Progenitor cell of endocrine pancreas (in vitro differentiated cells): Measurements from ENCODE around the gene ASB6. TPM values are rescaled to one million over a fixed set of nuclear protein-coding genes. Genes with fewer than 3 reads are reported as not detected.
A peak's percentile ranks its signal among the peaks of the same experiment; 100 is the strongest.

Source experiments
- DNase-seq: peaks from one replicate; pipeline ENCODE4 v3.0.0; 2021; ENCODE audit warnings: low spot score; ENCODE audit not compliant: unreplicated experiment
- H3K27ac Mint-ChIP-seq: 2 replicates; pipeline ENCODE4 v1.8.0; 2021; ENCODE audit warnings: mild to moderate bottlenecking, moderate library complexity, mixed read lengths
- H3K27me3 Mint-ChIP-seq: 2 replicates; pipeline ENCODE4 v1.8.0; 2021; ENCODE audit warnings: mixed read lengths
- H3K36me3 Mint-ChIP-seq: 2 replicates; pipeline ENCODE4 v1.8.0; 2022; ENCODE audit warnings: mixed read lengths; ENCODE audit not compliant: insufficient read depth
- H3K4me1 Mint-ChIP-seq: 2 replicates; pipeline ENCODE4 v1.8.0; 2021; ENCODE audit warnings: low read depth, mixed read lengths
- H3K4me3 Mint-ChIP-seq: 2 replicates; pipeline ENCODE4 v1.8.0; 2021; ENCODE audit warnings: low read depth, mild to moderate bottlenecking, moderate library complexity, mixed read lengths
- H3K9me3 Mint-ChIP-seq: 2 replicates; pipeline ENCODE4 v1.8.0; 2021; ENCODE audit warnings: low read depth, mixed read lengths
- total RNA-seq: library from RNA; stranded (reverse); gene quantifications from 2 replicates; pipeline ENCODE4 v1.2.1, GENCODE V29; 2021
- TF ChIP-seq, protein P1 (sequence below): fragments of 200-600 bp; sonication (generic); IDR thresholded peaks from one replicate; pipeline ENCODE4 v1.5.0; 2021; ENCODE audit warnings: antibody characterized with exemption, mild to moderate bottlenecking; ENCODE audit not compliant: unreplicated experiment

Gene ASB6
- total RNA-seq, 1 donor from 2014 or later = 19.7 TPM

DNA sequence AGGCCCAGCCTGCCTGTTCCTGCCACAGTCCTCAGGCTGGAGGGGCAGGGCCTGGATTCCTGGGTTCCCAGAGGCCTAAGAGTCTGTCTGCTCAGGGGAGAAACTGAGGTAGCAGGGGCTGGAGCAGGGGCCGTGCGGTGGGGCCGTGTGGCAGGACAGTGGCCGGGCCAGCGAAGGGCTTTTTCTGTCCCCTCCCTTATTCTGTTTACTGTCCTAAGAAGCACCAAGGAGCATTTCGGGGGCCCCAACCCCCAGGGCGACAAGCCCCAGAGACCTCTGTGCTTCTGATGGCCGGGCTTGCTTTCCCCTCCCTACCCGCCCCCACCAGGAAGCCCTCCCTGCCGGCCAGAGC is 6.8 kb upstream of the ASB6 start:
- Mint-ChIP-seq H3K36me3 (no peaks in the 10 kb centered on the region), H3K27ac (no peak overlapping the region), H3K27me3 (peaks cover 3% of the 10 kb centered on the region), H3K4me1 (peaks cover 6% of the 10 kb centered on the region), H3K4me3 (no peak overlapping the region), H3K9me3 (no peaks in the 10 kb centered on the region)
- no peak for DNase-seq
- TF ChIP-seq, protein P1, sequence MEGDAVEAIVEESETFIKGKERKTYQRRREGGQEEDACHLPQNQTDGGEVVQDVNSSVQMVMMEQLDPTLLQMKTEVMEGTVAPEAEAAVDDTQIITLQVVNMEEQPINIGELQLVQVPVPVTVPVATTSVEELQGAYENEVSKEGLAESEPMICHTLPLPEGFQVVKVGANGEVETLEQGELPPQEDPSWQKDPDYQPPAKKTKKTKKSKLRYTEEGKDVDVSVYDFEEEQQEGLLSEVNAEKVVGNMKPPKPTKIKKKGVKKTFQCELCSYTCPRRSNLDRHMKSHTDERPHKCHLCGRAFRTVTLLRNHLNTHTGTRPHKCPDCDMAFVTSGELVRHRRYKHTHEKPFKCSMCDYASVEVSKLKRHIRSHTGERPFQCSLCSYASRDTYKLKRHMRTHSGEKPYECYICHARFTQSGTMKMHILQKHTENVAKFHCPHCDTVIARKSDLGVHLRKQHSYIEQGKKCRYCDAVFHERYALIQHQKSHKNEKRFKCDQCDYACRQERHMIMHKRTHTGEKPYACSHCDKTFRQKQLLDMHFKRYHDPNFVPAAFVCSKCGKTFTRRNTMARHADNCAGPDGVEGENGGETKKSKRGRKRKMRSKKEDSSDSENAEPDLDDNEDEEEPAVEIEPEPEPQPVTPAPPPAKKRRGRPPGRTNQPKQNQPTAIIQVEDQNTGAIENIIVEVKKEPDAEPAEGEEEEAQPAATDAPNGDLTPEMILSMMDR = no peak

DNA sequence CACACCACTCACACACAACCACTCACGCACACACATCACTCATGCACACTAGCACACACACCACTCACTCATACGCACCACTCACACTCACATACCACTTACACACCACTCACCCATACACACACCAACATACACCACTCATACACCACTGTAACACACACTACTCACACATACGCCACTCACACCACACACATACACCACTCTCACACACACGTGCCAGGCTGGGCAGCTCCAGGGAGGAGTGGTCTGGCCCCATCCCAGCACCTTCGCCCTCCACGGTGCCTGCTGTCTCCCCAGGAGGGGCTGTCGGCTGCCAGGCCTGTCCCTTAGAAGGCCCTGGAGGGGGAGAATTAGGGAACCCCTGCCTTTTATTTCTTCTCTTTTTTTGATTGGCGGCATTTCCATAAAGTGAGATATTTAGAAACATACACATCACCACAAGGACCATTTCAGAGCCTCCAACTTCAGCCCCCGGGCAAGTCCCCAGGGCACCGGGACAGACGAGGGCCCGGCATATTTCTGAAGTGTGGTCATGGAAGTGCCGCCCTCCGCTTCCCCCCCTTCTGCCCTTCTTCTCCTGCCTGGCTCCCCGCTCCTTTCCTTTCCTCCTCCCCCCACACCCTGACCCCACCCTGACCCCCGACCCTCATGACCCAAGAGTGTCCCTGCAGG is 6.3 kb upstream of the ASB6 start:
- Mint-ChIP-seq H3K36me3 (no peaks in the 10 kb centered on the region), H3K9me3 (no peaks in the 10 kb centered on the region), H3K27me3 (peaks cover 3% of the 10 kb centered on the region), H3K4me1 (peaks cover 4% of the 10 kb centered on the region), H3K4me3 (no peak overlapping the region), H3K27ac (peak overlapping the region; percentile 10)
- TF ChIP-seq, protein P1 = no peak
- no peak for DNase-seq

DNA sequence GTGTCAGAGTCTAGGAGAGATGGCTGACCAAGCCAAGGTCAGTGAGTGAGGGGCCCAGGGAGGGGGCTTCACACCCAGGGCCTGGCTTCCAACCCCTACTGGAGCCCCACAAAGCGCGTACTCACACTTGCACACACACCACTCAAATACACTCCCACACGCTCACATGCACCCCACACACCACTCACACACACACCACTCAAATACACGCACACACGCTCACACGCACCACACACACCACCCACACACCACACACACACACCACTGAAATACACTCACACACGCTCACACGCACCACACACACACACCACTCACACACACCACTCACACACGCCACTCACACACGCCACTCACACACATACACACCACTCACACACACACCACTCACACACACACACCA is 5.7 kb upstream of the ASB6 start:
- no peaks in the 10 kb centered on the region for H3K36me3 Mint-ChIP-seq

DNA sequence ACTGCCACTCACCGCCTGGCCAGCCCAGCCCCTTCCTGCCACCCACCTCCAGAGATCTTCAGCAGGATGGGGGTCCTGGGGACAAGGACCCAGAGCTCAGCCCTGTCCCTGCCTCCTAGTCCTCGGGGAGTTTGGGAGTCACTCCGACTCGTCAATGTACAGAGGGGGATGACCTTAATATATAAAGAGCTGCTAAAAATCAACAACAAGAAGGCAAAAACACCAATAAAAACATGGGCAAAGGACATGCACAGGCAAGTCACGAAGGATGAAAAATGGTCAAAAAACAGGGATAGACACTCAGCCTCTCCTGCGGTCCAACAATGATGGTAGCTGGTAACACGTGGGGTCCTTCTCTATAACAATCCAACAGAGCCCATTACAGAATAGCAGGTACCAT is 4.7 kb upstream of the ASB6 start:
- H3K4me3 Mint-ChIP-seq = no peak overlapping the region
- no peak for DNase-seq
- H3K9me3 Mint-ChIP-seq = no peaks in the 10 kb centered on the region
- no peak overlapping the region for H3K27ac Mint-ChIP-seq
- H3K4me1 Mint-ChIP-seq = peaks cover 6% of the 10 kb centered on the region
- H3K27me3 Mint-ChIP-seq = peaks cover 3% of the 10 kb centered on the region
- no peaks in the 10 kb centered on the region for H3K36me3 Mint-ChIP-seq
- TF ChIP-seq, protein P1 = no peak

More for the DNA sequence above, 5.7 kb upstream of the ASB6 start:
- TF ChIP-seq, protein P1 = no peak
- Mint-ChIP-seq H3K9me3 (no peaks in the 10 kb centered on the region), H3K27me3 (peaks cover 3% of the 10 kb centered on the region), H3K4me3 (no peak overlapping the region), H3K4me1 (peaks cover 4% of the 10 kb centered on the region), H3K27ac (peak overlapping the region; percentile 10)
- no peak for DNase-seq

DNA sequence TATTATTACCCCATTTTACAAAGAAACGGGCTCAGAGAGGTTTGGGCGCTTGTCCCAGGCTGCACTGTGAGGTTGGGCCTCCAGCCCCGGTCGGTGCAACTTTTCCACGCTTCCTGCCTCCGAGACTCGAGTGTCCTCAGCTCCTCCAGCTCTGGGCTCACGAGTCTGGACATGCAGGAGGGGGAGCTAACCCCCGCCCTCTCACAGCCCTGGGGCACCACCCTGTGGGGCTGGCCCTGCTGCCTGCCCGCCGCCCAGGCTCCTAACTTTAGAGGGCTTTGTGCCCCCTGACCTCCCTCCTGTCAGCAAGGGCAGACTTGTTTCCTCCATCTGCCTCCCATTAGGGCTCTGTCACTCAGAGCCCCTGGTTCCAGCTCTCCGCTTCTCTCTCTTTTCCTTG is 4.3 kb upstream of the ASB6 start:
- H3K9me3 Mint-ChIP-seq = no peaks in the 10 kb centered on the region
- H3K27me3 Mint-ChIP-seq = peaks cover 3% of the 10 kb centered on the region
- H3K27ac Mint-ChIP-seq = no peak overlapping the region
- no peak for DNase-seq
- no peaks in the 10 kb centered on the region for H3K36me3 Mint-ChIP-seq
- TF ChIP-seq, protein P1 = no peak
- H3K4me3 Mint-ChIP-seq = no peak overlapping the region
- peaks cover 8% of the 10 kb centered on the region for H3K4me1 Mint-ChIP-seq
